AG08396 (cell line): Measurements from ENCODE around the gene RC3H2.
"Not testable (repeated sequence)": the region's sequence is repeated elsewhere in the genome, so short reads cannot be mapped to it uniquely, and the experiment has no call there.

ENCODE experiments used
- DNase-seq: peaks from one replicate; pipeline ENCODE4 v3.0.0; 2012; ENCODE audit warnings: low spot score, mixed read lengths

RC3H2 gene

GRCh38 chr9:122841501-122841900 lies 63.7 kb downstream of the RC3H2 start:
- no peak for DNase-seq

DNA sequence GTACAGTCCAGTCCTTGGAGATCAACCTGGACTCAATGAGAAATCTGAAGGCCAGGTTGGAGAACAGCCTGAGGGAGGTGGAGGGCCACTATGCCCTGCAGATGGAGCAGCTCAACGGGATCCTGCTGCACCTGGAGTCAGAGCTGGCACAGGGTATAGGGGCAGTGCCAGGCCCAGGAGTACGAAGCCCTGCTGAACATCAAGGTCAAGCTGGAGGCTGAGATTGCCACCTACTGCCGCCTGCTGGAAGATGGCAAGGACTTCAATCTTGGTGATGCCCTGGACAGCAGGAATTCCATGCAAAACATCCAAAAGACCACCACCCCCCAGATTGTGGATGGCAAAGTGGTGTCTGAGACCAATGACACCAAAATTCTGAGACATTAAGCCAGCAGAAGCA lies 66.7 kb downstream of the RC3H2 start:
- DNase-seq = not testable (repeated sequence)

- DNase-seq = no peak
Observed at GRCh38 chr9:122837266-122837850, 67.8 kb downstream of the RC3H2 start.

- no peak for DNase-seq
Observed at GRCh38 chr9:122835313-122835731, 69.8 kb downstream of the RC3H2 start.

DNA sequence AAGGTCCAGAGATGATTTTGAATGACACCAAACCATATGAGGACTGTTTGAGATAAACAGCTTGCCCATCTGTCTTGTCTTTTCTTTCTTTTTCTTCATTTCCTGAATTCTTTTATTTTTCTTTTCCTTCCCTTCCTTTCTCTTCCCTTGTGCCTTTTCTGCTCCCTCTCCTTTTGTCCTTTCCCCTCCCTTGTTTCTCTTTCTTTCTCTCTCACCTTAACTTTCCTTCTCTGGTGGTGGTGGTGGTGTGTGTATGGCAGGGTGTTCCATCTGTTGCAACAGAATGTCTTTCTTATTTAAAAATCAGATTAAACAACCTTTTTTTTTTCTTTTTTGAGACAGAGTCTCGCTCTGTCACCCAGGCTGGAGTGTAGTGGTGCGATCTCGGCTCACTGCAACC lies 73.0 kb downstream of the RC3H2 start:
- DNase-seq = no peak

GRCh38 chr9:122828965-122829284 lies 76.2 kb downstream of the RC3H2 start:
- DNase-seq = not testable (repeated sequence)

- DNase-seq = peak; percentile 34
Observed at GRCh38 chr9:122827761-122828093, 77.4 kb downstream of the RC3H2 start.

DNA sequence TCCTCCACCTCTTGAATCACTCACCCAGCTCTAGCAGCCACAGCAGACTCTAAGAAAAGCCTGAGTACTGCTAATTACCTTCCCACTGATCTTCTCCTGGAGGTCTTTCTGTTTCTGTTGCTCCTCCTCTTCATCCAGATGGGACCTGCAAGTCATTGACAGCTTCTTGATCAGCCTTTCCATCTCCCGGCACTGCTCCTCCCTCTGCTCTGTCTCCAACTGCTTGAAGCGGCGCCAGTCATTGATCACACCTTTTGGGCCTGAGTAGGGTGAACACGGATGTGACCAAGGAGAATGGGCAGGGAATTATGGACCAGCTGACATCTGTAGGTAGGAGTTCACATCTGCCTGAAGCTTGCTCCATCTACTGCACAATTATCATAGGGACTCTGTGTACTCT lies 82.2 kb downstream of the RC3H2 start:
- DNase-seq = no peak

DNA sequence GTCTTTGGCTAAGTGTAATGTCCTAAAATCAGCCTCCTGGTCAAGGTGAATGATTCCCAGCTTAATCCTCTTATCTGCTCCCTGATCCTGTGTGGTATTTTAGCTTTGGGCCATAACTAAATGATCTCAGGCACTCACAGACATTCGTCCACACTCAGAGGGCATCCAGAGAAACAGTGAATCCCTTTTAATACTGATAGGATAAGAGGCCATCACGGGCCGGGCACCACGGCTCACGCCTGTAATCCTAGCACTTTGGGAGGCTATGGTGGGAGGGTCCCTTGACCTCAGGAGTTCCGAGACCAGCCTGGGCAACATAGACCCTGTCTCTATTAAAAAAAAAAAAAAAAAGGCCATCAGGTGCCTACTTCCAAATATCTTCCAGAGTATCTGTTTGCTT lies 83.1 kb downstream of the RC3H2 start:
- DNase-seq = no peak

GRCh38 chr9:122821278-122821943 lies 83.7 kb downstream of the RC3H2 start:
- DNase-seq = no peak

DNA sequence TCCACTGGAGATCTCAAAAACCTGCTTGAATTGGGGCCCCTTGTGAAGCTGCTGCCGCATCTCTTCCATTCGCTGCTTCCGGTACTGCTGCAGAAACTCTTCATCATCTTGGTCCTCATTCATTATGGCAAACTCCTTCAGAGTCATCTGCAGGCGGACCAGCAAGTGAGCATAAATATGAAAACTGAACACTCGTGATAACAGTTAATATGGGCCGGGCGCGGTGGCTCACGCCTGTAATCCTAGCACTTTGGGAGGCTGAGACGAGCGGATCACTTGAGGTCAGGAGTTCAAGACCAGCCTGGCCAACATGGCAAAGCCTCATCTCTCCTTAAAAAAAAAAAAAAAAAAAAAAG lies 84.7 kb downstream of the RC3H2 start:
- DNase-seq = no peak

GRCh38 chr9:122819791-122820489 lies 85.2 kb downstream of the RC3H2 start:
- no peak for DNase-seq

DNA sequence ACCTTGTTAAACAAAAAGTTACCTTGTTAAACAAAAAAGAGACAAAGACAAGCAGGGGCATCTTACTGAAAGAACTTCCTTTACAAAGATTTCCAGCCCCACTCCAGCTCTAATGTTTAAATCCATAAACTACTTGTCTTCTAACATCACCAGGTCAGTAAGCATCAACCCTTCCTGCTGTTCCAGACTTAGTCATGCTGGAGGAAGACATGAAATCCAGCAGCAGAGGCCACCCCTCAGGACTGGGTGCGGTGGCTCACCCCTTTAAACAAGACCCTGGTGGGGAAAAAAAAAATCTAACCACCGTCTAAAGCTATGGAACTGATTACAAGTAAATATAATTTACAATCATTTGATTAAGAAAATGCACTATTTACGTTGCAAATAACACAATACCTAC lies 85.8 kb downstream of the RC3H2 start:
- DNase-seq = peak; percentile 39

DNA sequence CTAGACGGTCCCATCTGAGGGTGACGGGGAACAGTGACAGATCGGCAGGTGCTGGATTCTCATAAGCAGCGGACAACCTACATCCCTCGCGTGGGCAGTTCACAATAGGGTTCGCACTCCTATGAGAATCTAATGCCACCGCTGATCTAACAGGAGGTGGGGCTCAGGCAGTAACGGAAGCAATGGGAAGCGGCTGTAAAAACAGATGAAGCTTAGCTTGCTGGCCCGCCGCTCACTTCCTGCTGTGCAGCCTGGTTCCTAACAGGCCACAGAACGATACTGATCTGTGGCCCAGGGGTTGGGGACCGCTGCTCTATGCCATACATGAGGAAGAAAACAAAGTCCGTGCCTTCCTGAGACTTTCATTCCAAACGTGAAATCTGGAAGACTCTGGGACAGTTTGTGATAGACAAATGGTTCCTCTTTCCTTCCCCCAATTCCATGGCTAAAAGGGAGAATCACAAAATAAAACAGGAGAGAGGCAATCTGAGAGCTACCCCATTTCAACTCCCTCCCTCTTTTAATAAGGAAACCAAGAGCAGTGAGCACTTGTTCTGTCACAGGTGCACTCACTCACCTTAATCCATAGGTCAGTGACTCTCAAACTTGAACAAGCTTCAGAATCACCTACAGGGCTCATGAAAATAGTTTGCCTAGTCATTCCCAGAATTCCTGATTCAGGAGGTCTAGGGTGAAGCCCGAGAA lies 88.8 kb downstream of the RC3H2 start:
- DNase-seq = no peak

GRCh38 chr9:122815544-122815943 lies 89.6 kb downstream of the RC3H2 start:
- DNase-seq = no peak

- no peak for DNase-seq
Observed at GRCh38 chr9:122814545-122814944, 90.6 kb downstream of the RC3H2 start.

DNA sequence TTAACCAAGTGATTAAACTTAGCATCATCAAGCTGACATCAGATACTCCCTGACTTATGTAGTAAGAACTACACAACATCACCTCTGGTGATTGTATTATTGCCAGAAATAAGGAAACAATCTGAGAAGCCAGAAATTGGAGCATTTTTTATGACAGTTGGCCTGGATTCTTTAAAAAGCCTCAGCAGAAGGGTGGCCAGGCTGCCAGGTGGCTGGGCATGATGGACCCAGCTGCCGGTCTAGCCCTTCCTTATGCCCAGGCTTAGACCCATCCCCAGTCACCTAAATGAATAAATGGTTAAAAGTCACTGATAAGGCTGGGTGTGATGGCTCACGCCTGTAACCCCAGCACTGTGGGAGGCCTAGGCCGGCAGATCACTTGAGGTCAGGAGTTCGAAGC lies 92.4 kb downstream of the RC3H2 start:
- DNase-seq = no peak

DNA sequence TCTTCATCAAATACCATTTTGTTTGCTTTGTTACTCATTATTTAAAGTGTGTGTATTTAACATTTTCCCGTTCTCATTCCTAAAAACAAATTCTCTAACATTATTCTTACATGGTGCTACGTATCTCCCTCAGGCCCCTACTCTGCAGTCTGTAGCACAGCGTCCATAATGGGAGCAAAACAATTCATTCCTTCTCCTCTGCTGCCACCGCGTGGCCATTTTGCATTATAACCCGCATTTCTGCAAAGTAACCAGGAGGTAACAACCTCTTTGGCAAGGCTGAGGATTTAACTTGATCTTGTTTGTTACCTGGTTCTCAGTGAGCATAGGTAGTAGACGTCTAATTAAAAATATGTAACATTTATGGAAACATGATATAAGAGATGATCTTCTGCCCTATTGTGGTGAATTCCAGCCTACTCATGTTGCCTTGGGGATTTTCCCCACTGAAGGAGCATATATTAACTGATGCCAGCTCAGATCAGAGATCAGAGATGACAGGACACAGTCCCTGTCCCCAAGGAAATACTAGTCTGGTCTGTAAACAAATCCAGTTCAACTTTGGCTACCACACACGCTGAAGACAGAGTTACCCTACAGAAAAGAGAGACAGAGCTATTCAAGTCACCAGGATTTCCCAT lies 94.7 kb downstream of the RC3H2 start:
- DNase-seq = peak; percentile 74

GRCh38 chr9:122809261-122809660 lies 95.9 kb downstream of the RC3H2 start:
- not testable (repeated sequence) for DNase-seq

GRCh38 chr9:122808141-122808540 lies 97.0 kb downstream of the RC3H2 start:
- DNase-seq = no peak

DNA sequence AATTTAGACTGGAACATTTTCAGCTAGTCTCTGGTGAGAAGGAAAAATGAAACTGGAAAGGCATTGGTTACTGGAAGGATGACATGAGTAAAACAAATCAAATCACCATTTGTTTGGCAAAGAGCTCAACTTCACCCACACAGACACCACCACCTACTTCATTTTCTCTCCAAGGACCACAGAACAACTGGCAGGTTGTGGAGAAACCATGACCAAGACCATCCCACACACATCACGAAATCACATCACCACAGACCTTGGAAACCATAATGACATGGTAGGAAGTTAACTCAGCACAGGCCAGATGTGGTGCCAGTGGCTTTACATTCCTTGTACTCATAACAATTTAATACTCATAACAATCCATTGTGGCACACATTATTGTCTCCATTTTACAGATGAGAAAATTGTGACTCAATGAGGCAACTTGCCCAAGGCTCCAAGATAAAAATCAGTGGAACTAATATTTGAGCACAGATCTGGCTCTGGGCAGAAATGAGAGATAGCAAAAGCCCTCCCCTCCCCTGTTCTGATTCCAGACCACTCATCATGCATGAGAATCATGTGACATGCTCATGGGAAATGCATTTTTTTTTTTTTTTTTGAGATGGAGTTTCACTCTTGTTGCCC lies 97.8 kb downstream of the RC3H2 start:
- no peak for DNase-seq

DNA sequence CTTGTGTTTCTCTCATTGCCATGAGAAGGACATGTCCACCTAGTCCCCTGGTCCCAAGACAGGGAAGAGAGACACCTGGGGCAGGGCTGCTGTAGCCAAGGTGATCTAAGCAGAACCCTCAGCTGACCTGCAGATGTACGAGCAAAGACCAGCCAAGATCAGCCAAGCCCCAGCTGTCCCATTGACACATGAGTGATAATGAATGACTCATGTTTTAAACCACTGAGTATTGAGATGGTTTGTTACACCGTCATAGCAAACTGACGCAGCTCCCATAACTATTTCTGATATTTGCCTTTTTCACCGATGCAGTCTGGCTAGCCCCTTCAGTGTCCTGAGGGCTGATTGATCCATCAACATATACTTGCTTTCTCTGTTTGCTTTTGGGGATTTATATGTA lies 98.5 kb downstream of the RC3H2 start:
- no peak for DNase-seq
